Stimulated activated CD4-positive, alpha-beta T cell treated with anti-CD3 and anti-CD28 coated beads, Interleukin-15, amount 100 ng/mL, for 24 hours (primary cell): ENCODE results near the gene MRPS26.
A peak's percentile ranks its signal among the peaks of the same experiment; 100 is the strongest.
"Not testable (repeated sequence)": the region's sequence is repeated elsewhere in the genome, so short reads cannot be mapped to it uniquely, and the experiment has no call there.

Source experiments
- DNase-seq: peaks from one replicate; pipeline ENCODE4 v3.0.0-alpha.2; 2020

Gene MRPS26

GRCh38 chr20:3045816-3046676 is at the start of gene MRPS26:
TSS of gene MRPS26 (plus strand) at chr20:3046052. CDS start at chr20:3046069, 17 bp downstream.
- DNase-seq: peak; percentile 90

GRCh38 chr20:2998728-2999127 is 47.1 kb upstream of the MRPS26 start:
- DNase-seq: no peak

- DNase-seq: no peak
Measured at GRCh38 chr20:3000852-3001523, 44.9 kb upstream of the MRPS26 start.

- DNase-seq: no peak
Measured at GRCh38 chr20:3003416-3003815, 42.4 kb upstream of the MRPS26 start.

GRCh38 chr20:3010985-3011723 is 34.7 kb upstream of the MRPS26 start:
- DNase-seq: peak; percentile 41

GRCh38 chr20:3011752-3012151 is 34.1 kb upstream of the MRPS26 start:
- DNase-seq: peak; percentile 53

- no peak for DNase-seq
Measured at GRCh38 chr20:3013771-3014170, 32.1 kb upstream of the MRPS26 start.

GRCh38 chr20:3014179-3014578 is 31.7 kb upstream of the MRPS26 start:
- DNase-seq: peak; percentile 41

GRCh38 chr20:3014662-3015061 is 31.2 kb upstream of the MRPS26 start:
- DNase-seq: peak; percentile 67

- peak; percentile 23 for DNase-seq
Measured at GRCh38 chr20:3015302-3015701, 30.6 kb upstream of the MRPS26 start.

GRCh38 chr20:3021327-3021726 is 24.5 kb upstream of the MRPS26 start:
- no peak for DNase-seq

GRCh38 chr20:3021777-3022176 is 24.1 kb upstream of the MRPS26 start:
- no peak for DNase-seq

GRCh38 chr20:3022559-3023490 is 23.0 kb upstream of the MRPS26 start:
- DNase-seq: not testable (repeated sequence)

GRCh38 chr20:3027987-3028386 is 17.9 kb upstream of the MRPS26 start:
- DNase-seq: no peak

- no peak for DNase-seq
Measured at GRCh38 chr20:3031524-3032147, 14.2 kb upstream of the MRPS26 start.

GRCh38 chr20:3032624-3033023 is 13.2 kb upstream of the MRPS26 start:
- no peak for DNase-seq

GRCh38 chr20:3037654-3038053 is 8.2 kb upstream of the MRPS26 start:
- no peak for DNase-seq

GRCh38 chr20:3038454-3038853 is 7.4 kb upstream of the MRPS26 start:
- no peak for DNase-seq

- DNase-seq: no peak
Measured at GRCh38 chr20:3039426-3039825, 6.4 kb upstream of the MRPS26 start.

- no peak for DNase-seq
Measured at GRCh38 chr20:3040086-3040485, 5.8 kb upstream of the MRPS26 start.

- DNase-seq: no peak
Measured at GRCh38 chr20:3041854-3042409, 3.9 kb upstream of the MRPS26 start.

- DNase-seq: no peak
Measured at GRCh38 chr20:3042625-3043024, 3.2 kb upstream of the MRPS26 start.
